Measurements from ENCODE around the gene EFNA5. TPM values are rescaled to one million over a fixed set of nuclear protein-coding genes. Genes with fewer than 3 reads are reported as not detected.

EFNA5 gene
- total and polyA plus RNA-seq, 4 donors = 0.14 to 0.93 (median 0.54) TPM

DNA sequence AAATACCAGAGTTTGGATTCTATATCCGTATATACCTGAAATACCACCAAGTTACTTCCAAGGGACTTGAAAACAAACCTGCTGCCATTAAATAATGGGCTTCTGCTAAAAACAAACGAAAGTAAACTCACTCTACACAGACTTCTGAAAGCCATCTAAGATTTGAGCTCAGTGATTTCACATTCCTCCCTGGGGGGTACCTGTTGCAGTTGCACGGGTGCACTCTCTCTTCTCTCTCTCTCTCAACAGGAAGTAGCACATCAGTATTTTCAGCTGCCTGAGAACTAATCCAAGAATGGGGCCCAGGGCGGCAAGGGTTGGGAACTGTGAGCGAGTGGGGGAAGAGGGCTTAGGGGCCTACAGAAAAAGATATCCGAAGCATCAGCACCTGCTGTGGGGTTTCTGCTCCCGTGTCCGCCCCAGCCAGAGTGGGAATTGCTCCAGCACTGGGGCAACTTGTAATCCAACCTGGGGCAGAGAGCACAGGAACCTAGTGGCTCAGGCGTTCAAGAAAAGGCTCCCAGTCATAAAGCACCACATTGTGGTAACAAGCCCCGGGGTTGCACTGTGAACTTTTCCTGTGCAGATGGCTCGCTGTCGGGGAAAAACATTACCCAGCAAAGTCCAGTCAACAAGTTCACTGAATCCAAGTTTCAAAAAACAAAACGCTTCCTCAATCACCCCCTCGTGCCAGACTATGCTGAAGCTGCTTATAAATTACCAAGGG lies 99.8 kb downstream of the EFNA5 start:
- TF ChIP-seq, protein P1, sequence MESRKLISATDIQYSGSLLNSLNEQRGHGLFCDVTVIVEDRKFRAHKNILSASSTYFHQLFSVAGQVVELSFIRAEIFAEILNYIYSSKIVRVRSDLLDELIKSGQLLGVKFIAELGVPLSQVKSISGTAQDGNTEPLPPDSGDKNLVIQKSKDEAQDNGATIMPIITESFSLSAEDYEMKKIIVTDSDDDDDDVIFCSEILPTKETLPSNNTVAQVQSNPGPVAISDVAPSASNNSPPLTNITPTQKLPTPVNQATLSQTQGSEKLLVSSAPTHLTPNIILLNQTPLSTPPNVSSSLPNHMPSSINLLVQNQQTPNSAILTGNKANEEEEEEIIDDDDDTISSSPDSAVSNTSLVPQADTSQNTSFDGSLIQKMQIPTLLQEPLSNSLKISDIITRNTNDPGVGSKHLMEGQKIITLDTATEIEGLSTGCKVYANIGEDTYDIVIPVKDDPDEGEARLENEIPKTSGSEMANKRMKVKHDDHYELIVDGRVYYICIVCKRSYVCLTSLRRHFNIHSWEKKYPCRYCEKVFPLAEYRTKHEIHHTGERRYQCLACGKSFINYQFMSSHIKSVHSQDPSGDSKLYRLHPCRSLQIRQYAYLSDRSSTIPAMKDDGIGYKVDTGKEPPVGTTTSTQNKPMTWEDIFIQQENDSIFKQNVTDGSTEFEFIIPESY (IDR thresholded peaks at IDR 0.05) = no peak
- TF ChIP-seq HNF4G (IDR thresholded peaks at IDR 0.05) (peak; percentile 9), HNF4A (conservative IDR thresholded peaks at IDR 0.05) (peak; percentile 39 to 48), RAD21 (IDR thresholded peaks at IDR 0.05) (no peak), RXRA (IDR thresholded peaks at IDR 0.05) (no peak), SP1 (IDR thresholded peaks at IDR 0.05) (no peak), FOXA1 (IDR thresholded peaks at IDR 0.05) (no peak), NR2F2 (IDR thresholded peaks at IDR 0.05) (no peak), GABPA (IDR thresholded peaks at IDR 0.05 in 1 of 2, conservative IDR thresholded peaks at IDR 0.05 in 1 of 2) (no peak), YY1 (IDR thresholded peaks at IDR 0.05) (no peak)
- TF ChIP-seq, protein P2, sequence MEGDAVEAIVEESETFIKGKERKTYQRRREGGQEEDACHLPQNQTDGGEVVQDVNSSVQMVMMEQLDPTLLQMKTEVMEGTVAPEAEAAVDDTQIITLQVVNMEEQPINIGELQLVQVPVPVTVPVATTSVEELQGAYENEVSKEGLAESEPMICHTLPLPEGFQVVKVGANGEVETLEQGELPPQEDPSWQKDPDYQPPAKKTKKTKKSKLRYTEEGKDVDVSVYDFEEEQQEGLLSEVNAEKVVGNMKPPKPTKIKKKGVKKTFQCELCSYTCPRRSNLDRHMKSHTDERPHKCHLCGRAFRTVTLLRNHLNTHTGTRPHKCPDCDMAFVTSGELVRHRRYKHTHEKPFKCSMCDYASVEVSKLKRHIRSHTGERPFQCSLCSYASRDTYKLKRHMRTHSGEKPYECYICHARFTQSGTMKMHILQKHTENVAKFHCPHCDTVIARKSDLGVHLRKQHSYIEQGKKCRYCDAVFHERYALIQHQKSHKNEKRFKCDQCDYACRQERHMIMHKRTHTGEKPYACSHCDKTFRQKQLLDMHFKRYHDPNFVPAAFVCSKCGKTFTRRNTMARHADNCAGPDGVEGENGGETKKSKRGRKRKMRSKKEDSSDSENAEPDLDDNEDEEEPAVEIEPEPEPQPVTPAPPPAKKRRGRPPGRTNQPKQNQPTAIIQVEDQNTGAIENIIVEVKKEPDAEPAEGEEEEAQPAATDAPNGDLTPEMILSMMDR (IDR thresholded peaks at IDR 0.05; ENCODE audit: low read depth, low read length, missing input control) = no peak
- TF ChIP-seq, protein P3, sequence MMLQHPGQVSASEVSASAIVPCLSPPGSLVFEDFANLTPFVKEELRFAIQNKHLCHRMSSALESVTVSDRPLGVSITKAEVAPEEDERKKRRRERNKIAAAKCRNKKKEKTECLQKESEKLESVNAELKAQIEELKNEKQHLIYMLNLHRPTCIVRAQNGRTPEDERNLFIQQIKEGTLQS (IDR thresholded peaks at IDR 0.05) = no peak
- TF ChIP-seq, protein P4, sequence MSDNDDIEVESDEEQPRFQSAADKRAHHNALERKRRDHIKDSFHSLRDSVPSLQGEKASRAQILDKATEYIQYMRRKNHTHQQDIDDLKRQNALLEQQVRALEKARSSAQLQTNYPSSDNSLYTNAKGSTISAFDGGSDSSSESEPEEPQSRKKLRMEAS (IDR thresholded peaks at IDR 0.05) = no peak
- peak overlapping the region in 1 of 3 donors; percentile 34 for H3K4me3 ChIP-seq (ENCODE audit: low read depth in 1 of 3, low read length in 3 of 3)
- H3K9ac ChIP-seq (ENCODE audit: low read depth in 1 of 2, low read length in 2 of 2) = peak overlapping the region in 1 of 2 donors; percentile 92
- DNase-seq (ENCODE audit: low spot score) = no peak
- peaks cover 0 to 14% (median 5%) of the 10 kb centered on the region in 4 donors for H3K4me1 ChIP-seq (ENCODE audit: control insufficient read depth in 4 of 4, insufficient read depth in 4 of 4, low read length in 3 of 4)
- no peaks in the 10 kb centered on the region for H3K27me3 ChIP-seq (ENCODE audit: control insufficient read depth in 4 of 4, insufficient read depth in 4 of 4, low read length in 3 of 4)
- H3K9me3 ChIP-seq (ENCODE audit: control insufficient read depth in 4 of 4, low read length in 3 of 4) = no peaks in the 10 kb centered on the region
- peak overlapping the region; percentile 67 to 87 for H3K27ac ChIP-seq (ENCODE audit: low read depth in 1 of 2, low read length in 2 of 2)
- WGBS = 43% methylated on average over 14 of the region's 14 CpGs
- H3K36me3 ChIP-seq (ENCODE audit: control insufficient read depth in 4 of 4, insufficient read depth in 3 of 4, low read depth in 1 of 4, low read length in 3 of 4) = no peaks in the 10 kb centered on the region

DNA sequence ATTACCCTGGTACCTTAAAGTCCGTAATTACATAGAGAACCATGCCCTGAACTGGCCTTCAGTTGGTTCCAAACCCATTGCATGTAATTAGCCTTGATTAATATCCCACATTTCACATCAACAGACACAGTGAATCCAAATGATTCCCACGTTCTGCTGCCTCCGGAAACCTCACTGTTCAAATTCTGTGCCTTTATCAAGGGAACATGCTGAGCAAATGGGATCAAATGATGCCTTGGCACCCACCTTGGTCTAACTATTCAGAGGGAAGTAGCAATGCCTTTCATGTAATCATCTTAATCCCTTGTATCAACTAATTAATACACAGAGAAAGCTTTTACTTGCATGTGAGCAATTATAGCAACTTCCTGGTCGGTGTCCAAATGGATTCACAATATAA lies 100.6 kb downstream of the EFNA5 start:
- WGBS = 96% methylated on average over 4 of the region's 4 CpGs
- peaks cover 0 to 14% (median 5%) of the 10 kb centered on the region in 4 donors for H3K4me1 ChIP-seq (ENCODE audit: control insufficient read depth in 4 of 4, insufficient read depth in 4 of 4, low read length in 3 of 4)

More for the DNA sequence above, 100.6 kb downstream of the EFNA5 start:
- Histone ChIP-seq H3K36me3 (ENCODE audit: control insufficient read depth in 4 of 4, insufficient read depth in 3 of 4, low read depth in 1 of 4, low read length in 3 of 4) (no peaks in the 10 kb centered on the region), H3K9me3 (ENCODE audit: control insufficient read depth in 4 of 4, low read length in 3 of 4) (no peaks in the 10 kb centered on the region), H3K4me3 (ENCODE audit: low read depth in 1 of 3, low read length in 3 of 3) (no peak overlapping the region), H3K27ac (ENCODE audit: low read depth in 1 of 2, low read length in 2 of 2) (no peak overlapping the region), H3K27me3 (ENCODE audit: control insufficient read depth in 4 of 4, insufficient read depth in 4 of 4, low read length in 3 of 4) (no peaks in the 10 kb centered on the region), H3K9ac (ENCODE audit: low read depth in 1 of 2, low read length in 2 of 2) (no peak overlapping the region)
- no peak for DNase-seq (ENCODE audit: low spot score)
- TF ChIP-seq, protein P5, sequence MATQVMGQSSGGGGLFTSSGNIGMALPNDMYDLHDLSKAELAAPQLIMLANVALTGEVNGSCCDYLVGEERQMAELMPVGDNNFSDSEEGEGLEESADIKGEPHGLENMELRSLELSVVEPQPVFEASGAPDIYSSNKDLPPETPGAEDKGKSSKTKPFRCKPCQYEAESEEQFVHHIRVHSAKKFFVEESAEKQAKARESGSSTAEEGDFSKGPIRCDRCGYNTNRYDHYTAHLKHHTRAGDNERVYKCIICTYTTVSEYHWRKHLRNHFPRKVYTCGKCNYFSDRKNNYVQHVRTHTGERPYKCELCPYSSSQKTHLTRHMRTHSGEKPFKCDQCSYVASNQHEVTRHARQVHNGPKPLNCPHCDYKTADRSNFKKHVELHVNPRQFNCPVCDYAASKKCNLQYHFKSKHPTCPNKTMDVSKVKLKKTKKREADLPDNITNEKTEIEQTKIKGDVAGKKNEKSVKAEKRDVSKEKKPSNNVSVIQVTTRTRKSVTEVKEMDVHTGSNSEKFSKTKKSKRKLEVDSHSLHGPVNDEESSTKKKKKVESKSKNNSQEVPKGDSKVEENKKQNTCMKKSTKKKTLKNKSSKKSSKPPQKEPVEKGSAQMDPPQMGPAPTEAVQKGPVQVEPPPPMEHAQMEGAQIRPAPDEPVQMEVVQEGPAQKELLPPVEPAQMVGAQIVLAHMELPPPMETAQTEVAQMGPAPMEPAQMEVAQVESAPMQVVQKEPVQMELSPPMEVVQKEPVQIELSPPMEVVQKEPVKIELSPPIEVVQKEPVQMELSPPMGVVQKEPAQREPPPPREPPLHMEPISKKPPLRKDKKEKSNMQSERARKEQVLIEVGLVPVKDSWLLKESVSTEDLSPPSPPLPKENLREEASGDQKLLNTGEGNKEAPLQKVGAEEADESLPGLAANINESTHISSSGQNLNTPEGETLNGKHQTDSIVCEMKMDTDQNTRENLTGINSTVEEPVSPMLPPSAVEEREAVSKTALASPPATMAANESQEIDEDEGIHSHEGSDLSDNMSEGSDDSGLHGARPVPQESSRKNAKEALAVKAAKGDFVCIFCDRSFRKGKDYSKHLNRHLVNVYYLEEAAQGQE (IDR thresholded peaks at IDR 0.05) = no peak
- TF ChIP-seq, protein P1 (IDR thresholded peaks at IDR 0.05) = no peak
- TF ChIP-seq NR2F2 (IDR thresholded peaks at IDR 0.05) (no peak), HNF4A (conservative IDR thresholded peaks at IDR 0.05) (no peak), TAF1 (conservative IDR thresholded peaks at IDR 0.05) (no peak), SP1 (IDR thresholded peaks at IDR 0.05) (no peak), RXRA (IDR thresholded peaks at IDR 0.05) (no peak), RAD21 (IDR thresholded peaks at IDR 0.05) (no peak), JUND (IDR thresholded peaks at IDR 0.05) (no peak), YY1 (IDR thresholded peaks at IDR 0.05) (no peak), FOXA1 (IDR thresholded peaks at IDR 0.05) (no peak), EGR1 (IDR thresholded peaks at IDR 0.05; ENCODE audit: low read depth in 2 of 2) (no peak)
- TF ChIP-seq, protein P2 (IDR thresholded peaks at IDR 0.05; ENCODE audit: low read depth, low read length, missing input control) = no peak
- TF ChIP-seq, protein P3 (IDR thresholded peaks at IDR 0.05) = no peak

Data from liver (tissue), 9 donors.